AG09319 (cell line): ENCODE measurements around the gene AK9.

Experiments
- DNase-seq: peaks from one replicate; pipeline ENCODE4 v3.0.0-alpha.2; 2010; ENCODE audit warnings: low read depth; ENCODE audit errors: extremely low read depth
- CTCF ChIP-seq: IDR thresholded peaks from 2 replicates; pipeline ENCODE4 v1.5.1; 2011; ENCODE audit warnings: low read depth, mild to moderate bottlenecking, inconsistent platforms, low read length, moderate library complexity

AK9 gene

GRCh38 chr6:109626311-109626710 lies 64.7 kb downstream of the AK9 start:
- DNase-seq = no peak
- TF ChIP-seq CTCF = no peak

- TF ChIP-seq CTCF = no peak
- DNase-seq = no peak
These were observed 65.8 kb downstream of the AK9 start for GRCh38 chr6:109625199-109625598.

- no peak for TF ChIP-seq CTCF
- no peak for DNase-seq
These were observed 67.7 kb downstream of the AK9 start for GRCh38 chr6:109623288-109623687.

- TF ChIP-seq CTCF = no peak
- no peak for DNase-seq
These were observed 78.7 kb downstream of the AK9 start for GRCh38 chr6:109612268-109612667.

DNA sequence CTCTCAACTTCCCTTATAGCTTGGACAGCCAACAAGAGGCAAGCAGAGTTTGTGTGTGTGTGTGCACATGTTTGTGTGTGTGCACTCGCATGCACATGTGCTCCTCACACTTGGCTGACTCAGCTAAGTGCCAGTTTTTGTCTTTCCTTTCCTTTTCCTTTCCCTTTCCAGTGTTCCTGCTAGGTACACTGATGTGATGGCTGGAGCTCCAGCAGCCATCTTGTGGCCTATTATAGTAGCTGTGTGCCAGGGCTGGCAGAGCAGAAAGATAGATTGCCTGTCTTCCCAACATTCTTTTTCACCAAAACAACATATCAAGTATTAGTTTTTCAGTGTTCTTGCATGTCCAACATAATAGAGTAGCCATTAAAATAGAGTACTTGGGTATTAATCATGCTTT lies 79.5 kb downstream of the AK9 start:
- DNase-seq = no peak
- TF ChIP-seq CTCF = no peak

DNA sequence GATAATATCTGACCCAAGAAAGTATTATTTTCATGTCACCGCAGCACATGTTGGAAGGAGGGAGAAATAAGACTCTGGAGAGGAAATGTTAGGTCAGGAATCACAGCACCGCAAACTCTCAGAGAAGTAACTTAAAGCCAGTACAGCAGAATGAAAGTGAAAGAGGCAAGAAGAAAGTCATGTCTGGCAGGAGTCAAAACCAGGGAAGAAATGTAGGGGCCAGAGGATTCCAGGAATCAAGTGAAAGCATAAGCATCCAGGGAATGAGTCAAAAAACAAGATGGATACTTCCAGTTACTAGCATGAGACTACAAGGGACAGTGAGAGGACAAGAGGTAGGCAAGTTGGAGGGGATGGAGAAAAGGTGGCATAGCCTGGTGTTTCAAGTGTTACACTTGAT lies 80.4 kb downstream of the AK9 start:
- DNase-seq = no peak
- no peak for TF ChIP-seq CTCF

GRCh38 chr6:109609737-109610136 lies 81.3 kb downstream of the AK9 start:
- no peak for TF ChIP-seq CTCF
- DNase-seq = no peak
